ENCODE data around the gene NFE2L1.
"Not testable (repeated sequence)": the region's sequence is repeated elsewhere in the genome, so short reads cannot be mapped to it uniquely, and the experiment has no call there.

Gene NFE2L1, protein sequence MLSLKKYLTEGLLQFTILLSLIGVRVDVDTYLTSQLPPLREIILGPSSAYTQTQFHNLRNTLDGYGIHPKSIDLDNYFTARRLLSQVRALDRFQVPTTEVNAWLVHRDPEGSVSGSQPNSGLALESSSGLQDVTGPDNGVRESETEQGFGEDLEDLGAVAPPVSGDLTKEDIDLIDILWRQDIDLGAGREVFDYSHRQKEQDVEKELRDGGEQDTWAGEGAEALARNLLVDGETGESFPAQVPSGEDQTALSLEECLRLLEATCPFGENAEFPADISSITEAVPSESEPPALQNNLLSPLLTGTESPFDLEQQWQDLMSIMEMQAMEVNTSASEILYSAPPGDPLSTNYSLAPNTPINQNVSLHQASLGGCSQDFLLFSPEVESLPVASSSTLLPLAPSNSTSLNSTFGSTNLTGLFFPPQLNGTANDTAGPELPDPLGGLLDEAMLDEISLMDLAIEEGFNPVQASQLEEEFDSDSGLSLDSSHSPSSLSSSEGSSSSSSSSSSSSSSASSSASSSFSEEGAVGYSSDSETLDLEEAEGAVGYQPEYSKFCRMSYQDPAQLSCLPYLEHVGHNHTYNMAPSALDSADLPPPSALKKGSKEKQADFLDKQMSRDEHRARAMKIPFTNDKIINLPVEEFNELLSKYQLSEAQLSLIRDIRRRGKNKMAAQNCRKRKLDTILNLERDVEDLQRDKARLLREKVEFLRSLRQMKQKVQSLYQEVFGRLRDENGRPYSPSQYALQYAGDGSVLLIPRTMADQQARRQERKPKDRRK

DNA sequence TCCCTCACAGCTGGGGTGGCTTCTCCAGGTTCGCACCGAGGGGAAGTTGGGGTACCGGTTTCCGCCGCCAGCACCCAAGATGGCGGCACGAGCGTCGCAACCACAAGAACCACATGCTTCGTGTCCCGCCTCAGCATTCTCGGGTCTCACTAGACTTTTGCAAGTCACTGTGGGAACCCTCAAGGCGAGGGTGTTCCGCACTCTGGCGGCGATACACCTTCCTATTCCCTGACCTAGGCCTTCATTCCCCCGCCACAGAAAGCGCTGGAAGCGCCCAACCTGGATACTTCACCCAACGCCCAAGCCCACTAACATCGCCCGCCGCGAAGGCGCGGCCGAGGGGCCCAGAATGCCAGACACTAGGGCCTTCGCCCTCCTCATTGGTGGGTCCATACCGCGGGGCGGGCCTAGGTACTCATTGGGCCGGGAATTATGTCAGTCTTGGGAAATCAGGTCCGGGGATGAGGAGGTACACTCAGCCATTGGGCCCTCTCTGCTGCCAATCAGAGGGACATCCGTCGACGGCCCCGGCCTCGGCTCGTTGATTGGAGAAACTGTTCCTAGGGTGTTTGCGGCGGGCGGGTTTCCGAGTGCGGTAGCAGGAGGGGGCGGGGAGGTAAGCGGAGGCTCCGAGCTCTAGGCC is at the start of gene NFE2L1:
TSS of gene NFE2L1 (plus strand) at position 619 of the 643 bp plus-strand sequence. CDS start 2,760 bp downstream, outside the sequence.
- peak; percentile 97 to 98 (median 97) for DNase-seq (ENCODE audit: low read depth in 2 of 3, low spot score in 1 of 3)

DNA sequence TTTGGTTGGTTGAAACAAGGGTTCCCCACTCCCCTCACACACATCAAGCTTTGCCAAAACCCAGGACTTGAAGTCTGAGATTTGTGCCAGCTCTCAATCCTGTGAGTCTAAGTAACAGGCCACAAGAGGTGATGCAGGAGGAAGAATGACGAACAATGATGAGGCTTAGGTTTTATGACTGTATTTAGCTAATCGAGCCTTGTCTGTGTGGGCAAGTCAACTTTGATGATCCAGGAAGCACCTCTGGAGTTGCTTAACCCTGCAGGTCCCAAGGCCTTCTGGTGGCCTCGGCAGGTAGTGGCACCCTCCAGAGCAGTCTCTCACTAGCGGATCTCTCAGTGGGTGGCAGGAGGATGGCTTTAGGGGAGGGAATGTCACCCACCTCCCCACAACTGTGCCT is 48.6 kb upstream of the NFE2L1 start:
- no peak for DNase-seq (ENCODE audit: low read depth in 2 of 3, low spot score in 1 of 3)

DNA sequence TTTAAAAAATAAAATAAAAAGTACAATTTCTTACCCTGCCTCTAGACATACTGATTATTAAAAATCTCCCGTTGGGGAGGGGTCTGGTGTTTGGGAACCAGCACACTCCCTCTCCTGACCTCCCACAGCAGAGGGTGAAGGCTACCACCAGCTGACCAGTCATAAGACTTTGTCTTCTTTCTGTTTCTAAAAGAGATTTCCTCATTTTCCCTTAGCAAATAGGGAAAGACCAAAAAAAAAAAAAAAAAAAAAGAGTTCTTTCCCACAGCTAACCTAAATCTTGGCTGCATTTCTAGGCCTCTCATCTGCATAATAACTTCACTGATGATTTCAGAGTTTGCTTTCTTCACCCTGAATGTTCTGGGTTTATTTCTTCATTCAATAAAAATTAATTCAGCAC is 47.0 kb upstream of the NFE2L1 start:
- no peak for DNase-seq (ENCODE audit: low read depth in 2 of 3, low spot score in 1 of 3)

DNA sequence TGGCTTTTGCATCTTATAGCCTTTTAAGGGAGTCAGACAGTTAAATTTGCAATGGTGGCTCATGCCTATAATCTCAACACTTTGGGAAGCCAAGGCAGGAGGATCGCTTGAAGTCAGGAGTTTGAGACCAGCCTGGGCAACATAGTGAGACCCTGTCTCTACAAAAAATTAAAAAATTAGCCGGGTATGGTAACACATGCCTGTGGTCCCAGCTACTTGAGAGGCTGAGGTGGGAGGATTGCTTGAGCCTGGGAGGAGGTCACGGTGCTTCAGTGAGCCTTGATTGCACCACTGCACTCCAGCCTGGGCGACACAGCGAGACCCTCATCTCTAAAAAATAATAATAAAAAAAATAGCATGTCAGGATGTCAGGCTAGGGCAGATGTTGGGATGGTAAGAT is 46.5 kb upstream of the NFE2L1 start:
- DNase-seq (ENCODE audit: low read depth in 2 of 3, low spot score in 1 of 3) = not testable (repeated sequence)

DNA sequence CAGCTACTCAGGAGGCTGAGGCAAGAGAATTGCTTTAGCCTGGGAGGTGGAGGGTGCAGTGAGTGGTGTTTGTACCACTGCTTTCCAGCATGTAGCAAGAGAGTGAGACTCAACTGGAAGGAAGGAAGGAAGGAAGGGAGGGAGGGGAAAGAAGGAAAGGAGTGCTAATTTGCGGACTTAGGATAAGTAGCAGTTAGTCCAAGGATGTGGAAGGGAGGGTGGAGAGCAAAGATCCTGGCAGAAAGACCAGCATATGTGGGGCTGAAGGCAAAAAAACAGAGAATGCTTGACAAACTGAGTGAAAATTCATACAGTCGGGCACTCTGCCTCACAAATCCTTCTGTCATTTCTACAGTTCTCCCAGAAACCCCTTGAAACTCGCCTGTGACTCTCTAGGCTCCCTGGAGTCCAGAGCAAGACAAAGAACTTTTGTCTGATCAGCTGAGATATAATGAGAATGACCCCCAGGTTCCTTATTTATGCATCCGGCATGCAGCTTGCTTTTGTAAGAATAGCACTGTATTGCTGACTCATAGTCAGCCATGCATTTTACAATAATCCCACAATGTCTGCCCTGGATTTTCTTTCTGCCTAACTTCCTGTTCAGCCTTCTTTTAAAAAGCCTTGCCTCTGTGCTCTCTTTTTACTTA is 45.8 kb upstream of the NFE2L1 start:
- no peak for DNase-seq (ENCODE audit: low read depth in 2 of 3, low spot score in 1 of 3)

DNA sequence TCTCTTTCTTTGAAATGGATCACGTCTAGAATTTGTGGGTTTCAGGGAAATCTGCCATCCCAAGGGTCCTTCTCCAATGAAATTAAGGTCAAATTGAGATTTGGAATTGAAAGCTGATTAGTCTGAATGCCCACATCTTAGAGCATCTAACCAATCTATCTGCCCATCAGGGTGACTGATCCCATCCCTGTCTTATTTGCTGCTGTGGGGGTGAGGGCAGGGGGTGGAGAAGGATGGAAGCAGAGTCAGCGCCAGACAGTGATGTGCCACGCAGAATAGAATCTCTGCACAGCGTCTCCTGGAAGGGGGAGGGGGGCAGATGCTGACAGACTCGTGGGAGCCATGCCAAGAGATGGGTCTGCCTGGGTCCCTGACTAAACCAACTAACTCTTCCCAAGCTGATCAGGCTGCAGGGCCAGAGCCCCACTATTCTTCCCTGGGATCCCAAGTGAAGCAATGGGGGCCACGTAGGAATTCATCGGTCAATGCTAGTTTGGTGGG is 45.2 kb upstream of the NFE2L1 start:
- no peak for DNase-seq (ENCODE audit: low read depth in 2 of 3, low spot score in 1 of 3)

DNA sequence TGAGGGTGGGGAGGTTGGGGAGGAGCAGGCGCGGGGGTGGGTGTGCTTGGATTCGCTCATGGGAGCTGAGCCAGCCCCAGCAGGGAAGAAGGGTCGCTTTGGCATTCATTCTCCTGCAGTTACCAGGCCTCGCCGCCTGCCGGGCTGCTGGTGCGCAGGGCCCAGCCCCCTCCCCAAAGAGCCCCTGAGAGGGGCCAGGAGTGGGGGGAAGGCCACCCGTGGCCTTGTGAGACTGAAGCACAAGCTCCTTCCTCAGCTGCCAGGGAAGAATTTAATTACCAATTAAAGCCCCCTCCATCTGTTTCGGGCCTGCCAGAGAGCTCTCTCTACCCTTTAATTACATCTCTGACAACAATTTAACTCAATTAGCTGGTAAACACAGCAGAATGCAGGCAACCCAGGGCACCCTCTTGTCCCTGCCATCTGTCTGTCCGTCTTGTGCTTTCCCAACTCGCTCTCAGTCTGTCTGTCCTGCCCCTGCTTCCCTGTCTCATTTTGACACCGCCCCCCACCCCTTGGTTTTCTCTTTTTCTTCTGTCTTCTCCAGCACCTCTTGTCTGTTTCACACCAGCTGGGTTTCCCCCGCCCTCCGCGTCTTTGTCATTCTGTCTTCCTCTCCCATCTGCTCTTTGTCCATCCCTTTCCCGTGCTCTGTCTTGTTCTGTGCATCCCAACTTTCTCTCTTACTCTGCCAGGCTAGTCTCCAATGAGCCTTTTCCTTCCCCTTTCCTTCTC is 44.6 kb upstream of the NFE2L1 start:
- no peak for DNase-seq (ENCODE audit: low read depth in 2 of 3, low spot score in 1 of 3)

DNA sequence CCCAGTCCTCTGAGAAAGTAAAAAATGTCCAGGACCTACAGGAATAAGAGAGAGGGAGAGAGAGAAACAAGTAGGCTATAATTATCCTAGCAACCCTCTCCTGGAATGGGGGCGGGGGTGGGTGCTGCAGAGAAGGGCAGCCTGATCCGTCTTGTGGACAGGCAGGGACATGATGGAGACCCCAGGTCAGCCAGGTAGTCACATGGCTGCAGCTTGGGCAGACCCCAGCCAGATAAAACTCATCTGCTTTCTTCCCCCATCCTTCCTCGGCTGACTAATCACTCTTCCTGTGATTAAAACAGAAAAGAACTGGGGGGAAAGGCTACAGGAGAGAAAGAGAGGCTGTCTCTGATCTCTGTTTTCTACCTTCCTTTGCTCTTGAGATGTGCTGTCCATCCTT is 43.2 kb upstream of the NFE2L1 start:
- no peak for DNase-seq (ENCODE audit: low read depth in 2 of 3, low spot score in 1 of 3)

DNA sequence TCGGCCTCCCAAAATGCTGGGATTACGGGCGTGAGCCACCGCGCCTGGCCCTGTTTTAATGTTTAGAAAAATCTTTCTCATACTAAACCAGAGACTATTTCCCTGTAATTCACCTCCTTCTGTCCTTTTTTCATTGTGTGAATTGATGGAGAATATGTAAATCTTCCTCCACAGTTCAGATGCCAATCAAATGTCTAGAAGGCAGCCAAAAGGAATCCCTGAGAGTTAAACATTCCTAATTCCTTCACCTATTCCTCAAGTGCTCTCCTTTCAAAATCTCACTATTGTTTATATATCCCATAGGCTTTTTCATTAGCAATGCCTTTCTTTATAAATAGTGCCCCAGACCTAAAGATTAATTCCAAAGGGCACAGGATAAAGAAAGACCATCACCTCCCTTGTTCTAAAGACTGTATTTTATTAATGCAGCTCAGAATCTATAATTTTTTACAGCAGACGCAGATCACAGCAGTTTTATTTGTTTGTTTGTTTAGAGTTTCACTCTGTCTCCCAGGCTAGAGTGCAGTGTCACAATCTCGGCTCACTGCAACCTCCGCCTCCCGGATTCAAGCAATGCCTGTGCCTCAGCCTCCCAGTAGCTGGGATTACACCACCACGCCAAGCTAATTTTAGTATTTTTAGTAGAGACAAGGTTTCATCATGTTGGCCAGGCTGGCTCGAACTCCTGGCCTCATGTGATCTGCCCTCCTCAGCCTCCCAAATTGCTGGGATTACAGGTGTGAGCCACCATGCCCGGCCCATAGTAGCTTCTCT is 41.0 kb upstream of the NFE2L1 start:
- no peak for DNase-seq (ENCODE audit: low read depth in 2 of 3, low spot score in 1 of 3)

DNA sequence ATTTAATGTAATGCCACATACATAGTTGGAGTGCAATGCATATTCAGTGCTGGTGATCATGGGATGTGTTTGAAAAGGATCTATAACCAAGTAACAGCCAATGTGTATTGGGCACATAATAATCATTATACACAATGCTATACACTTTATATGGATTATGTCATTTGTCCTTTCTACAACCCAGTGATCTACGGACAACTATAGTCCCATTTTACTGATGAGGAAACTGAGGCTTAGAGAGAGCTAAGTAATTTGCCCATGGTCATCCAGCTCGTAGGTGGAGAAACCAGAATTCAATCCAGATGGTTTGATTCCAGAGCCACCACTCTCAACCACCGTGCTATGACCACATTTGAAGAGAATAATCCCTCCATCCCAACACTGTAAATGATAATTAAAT is 38.0 kb upstream of the NFE2L1 start:
- no peak for DNase-seq (ENCODE audit: low read depth in 2 of 3, low spot score in 1 of 3)

DNA sequence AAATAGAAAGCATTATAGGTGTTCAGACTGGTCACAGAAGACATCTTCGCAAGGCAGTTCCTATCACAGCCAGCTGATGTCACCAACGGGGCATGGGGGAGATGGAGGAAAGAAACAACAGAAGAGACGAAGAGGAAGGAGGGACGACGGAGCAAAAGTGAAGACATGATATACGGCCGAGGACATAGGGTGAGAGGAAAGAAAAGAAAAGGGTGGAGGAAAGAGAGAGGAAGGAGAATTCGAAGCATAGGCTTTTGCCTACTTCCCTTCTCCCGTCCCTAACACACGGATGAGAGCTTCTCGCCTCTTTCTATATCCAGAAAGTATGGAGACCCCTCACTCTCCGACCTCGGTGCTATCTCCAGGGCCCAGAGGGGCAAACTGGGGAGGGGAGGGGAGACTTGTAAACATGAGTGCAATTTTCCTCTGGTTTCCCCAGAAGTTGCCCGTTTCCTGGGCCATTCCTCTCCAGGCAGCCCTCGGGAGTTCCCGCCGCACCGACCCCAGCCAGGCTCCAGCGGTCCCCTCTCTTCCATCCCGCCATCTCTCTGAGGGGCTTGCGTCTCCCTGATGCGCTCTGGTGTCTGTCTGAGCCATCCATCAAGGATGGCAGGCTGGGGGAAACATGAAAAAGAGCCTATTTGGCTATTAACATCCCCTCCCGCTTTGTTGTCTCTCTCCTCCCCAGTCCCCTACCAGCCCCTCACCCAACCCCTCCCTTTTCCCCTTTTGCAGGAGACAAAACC is 36.6 kb upstream of the NFE2L1 start:
- DNase-seq (ENCODE audit: low read depth in 2 of 3, low spot score in 1 of 3) = peak in 2 of 3 donors; percentile 42 to 46

DNA sequence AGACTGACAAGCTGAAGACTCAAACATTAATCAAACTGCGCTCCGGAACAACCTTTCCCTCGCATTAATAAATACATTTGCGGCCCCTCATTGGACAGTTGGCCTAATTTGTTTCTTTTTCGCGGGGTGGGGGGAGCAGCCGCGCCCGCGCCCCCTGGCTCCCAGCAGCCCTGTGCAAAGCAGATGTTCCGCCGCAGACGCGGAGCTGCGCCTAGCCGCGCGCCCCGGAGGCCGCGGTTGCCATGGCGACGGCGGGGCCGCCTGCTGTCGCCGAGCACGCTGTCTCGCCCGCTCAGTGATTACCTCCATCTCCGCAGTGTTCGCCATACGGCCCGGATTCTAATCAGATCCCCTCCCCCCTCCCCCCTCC is 36.0 kb upstream of the NFE2L1 start:
- DNase-seq (ENCODE audit: low read depth in 2 of 3, low spot score in 1 of 3) = peak in 1 of 3 donors; percentile 51

DNA sequence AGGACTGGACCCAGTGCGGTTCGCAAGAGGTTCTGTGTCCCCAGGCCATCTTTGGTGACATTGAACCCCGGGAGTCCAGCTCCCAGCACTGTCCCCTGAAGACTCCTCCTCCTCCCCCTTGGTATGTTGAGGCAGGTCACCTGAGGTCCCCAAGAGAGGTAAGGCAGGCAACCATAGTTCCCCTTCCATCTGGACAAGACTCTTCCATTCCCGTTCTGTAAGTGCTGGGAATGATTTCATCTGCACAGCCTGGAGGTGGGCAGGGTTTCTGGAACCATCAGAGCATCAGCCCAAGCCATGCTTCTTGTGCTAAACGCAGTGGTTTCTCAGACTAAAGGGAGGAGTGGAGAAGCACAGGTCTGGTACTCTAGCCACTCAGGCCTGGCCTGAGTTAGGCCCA is 35.5 kb upstream of the NFE2L1 start:
- no peak for DNase-seq (ENCODE audit: low read depth in 2 of 3, low spot score in 1 of 3)

DNA sequence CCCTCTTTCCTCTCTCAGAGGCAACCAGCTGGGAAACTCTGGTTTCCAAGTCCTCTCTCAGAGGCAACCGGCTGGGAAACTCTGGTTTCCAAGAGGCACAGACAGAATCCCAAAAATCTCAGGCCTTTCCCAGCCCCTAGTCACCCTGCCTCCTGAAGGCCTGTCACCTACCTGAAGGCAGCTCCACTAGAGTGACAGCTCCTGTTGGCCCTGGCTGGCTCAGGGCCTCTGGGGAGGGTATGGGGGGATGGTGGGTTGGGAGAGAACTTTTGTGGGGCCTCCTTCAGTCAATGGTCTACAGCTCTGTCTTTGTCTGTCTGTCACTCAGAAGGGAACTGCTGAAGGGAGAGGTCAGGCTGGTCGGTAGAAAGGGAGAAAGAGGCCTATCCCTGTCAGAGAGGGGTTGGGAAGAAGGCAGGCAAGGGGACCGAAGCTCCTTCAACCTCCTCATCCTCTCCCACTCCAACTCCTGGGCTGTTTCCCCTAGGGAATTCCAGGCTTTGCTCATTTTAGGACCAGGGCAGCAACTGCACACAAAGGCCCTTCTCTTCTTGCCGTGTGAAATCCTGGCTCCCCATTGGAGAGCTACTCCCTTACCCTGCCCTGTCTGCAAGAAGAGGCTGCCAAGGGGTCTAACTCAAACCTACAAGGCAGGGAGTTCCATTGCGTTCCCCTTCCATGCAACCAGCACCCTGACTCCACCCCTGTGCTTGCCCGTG is 34.1 kb upstream of the NFE2L1 start:
- no peak for DNase-seq (ENCODE audit: low read depth in 2 of 3, low spot score in 1 of 3)

DNA sequence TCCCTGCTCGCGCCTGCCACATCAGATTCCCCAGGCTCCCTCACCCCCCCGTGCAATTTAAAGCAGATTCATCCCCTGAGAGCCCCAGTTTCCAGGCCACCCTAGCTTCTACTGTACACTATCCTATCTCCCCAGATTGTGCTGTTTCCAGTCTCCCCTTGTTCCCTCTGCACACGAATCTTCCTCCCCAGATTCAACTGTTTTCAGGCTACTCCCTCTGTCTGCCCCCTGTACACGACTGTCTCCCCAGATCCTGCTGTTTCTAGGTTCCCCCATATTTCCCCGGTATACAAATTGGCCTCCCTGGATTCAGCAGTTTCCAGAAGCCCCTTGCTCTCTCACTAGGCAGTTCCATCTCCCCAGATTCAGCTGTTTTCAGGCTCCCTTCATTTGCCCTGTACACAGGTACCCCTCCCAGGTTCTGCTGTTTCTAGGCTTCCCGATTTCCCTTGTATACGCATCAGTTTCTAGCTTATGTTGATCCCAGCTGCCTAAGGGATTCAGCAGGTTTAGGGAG is 33.5 kb upstream of the NFE2L1 start:
- DNase-seq (ENCODE audit: low read depth in 2 of 3, low spot score in 1 of 3) = no peak

DNA sequence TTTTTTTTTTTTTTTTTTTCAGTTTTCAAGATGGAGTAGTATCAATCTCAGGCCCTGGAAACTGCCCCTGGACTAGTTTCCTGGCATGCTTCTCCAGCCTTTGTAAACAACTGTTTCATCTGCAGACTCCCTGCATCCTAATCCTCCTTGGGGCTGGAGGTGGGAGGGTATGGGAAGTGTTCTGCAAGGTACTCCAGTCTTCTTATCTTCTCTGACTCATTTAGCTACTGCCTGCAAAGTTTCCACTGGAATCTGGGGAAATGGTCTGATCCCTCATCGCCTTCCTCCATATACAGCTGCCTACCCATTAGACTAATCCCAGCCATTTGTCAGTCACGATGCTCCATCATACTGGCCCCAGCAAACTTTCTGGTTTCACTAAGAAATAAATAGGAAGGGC is 32.0 kb upstream of the NFE2L1 start:
- DNase-seq (ENCODE audit: low read depth in 2 of 3, low spot score in 1 of 3) = no peak

DNA sequence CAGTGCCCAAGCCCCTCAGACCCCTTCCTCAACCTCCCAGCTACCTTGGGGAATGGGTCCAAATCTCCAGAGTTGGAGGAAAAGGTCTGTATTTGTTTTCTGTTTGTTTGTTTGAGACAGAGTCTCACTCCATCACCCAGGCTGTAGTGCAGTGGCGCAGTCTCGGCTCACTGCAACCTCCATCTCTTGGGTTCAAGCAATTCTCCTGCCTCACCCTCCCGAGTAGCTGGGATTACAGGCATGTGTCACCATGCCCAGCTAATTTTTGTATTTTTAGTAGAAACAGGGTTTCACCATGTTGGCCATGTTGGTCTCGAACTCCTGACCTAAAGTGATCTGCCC is 30.4 kb upstream of the NFE2L1 start:
- DNase-seq (ENCODE audit: low read depth in 2 of 3, low spot score in 1 of 3) = not testable (repeated sequence)

DNA sequence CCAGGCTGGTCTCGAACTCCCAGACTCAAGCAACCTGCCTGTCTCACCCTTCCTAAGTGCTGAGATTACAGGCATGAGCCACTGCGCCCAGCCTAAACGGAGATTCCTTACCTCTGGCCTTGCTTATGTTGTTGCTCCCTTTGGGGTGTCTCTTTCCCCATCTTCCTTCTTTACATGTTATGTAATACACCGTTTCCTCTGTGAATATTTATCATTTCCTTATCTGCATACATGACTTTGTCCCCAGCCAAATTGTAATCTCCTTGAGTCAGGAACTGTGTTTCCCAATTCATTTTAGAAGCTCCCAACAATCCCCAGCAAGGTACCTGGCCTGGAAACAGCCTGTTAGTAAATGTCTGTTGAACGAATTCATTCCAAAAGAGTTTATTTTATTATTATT is 26.2 kb upstream of the NFE2L1 start:
- DNase-seq (ENCODE audit: low read depth in 2 of 3, low spot score in 1 of 3) = no peak
